GM10266 (cell line): ENCODE measurements around the gene GLP1R.

Experiments used
- DNase-seq: peaks from one replicate; pipeline ENCODE4 v3.0.0; 2012; ENCODE audit errors: extremely low spot score
- TF ChIP-seq, protein P1 (sequence below): IDR thresholded peaks from 2 replicates; pipeline ENCODE4 v1.5.1; 2012; ENCODE audit warnings: mild to moderate bottlenecking, low read depth; ENCODE audit not compliant: control insufficient read depth, insufficient read depth; ENCODE audit errors: missing control alignments

Gene GLP1R

DNA sequence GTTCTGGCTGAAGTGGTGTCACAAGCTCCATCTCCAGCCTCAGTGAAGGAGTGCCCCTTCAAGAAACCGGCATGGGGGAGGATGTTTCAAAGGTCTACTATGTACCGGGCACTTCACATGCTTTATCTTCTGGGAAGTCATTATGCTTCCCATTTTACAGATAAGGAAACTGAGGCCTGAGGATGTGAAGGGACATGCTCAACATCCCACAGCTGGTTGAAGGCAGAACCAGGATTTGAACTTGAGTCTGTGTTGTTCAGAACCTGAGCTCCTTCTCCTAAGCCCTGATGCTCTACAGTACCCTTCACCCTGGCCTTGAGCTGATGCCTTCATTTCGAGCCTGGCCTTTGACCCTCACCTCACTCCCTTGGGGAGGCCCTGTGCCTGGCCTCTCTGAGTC lies 13.0 kb downstream of the GLP1R start:
- TF ChIP-seq, protein P1, sequence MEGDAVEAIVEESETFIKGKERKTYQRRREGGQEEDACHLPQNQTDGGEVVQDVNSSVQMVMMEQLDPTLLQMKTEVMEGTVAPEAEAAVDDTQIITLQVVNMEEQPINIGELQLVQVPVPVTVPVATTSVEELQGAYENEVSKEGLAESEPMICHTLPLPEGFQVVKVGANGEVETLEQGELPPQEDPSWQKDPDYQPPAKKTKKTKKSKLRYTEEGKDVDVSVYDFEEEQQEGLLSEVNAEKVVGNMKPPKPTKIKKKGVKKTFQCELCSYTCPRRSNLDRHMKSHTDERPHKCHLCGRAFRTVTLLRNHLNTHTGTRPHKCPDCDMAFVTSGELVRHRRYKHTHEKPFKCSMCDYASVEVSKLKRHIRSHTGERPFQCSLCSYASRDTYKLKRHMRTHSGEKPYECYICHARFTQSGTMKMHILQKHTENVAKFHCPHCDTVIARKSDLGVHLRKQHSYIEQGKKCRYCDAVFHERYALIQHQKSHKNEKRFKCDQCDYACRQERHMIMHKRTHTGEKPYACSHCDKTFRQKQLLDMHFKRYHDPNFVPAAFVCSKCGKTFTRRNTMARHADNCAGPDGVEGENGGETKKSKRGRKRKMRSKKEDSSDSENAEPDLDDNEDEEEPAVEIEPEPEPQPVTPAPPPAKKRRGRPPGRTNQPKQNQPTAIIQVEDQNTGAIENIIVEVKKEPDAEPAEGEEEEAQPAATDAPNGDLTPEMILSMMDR = no peak
- DNase-seq = no peak

- DNase-seq = no peak
- TF ChIP-seq, protein P1 = no peak
Measured at GRCh38 chr6:39062014-39062740, 13.6 kb downstream of the GLP1R start.

DNA sequence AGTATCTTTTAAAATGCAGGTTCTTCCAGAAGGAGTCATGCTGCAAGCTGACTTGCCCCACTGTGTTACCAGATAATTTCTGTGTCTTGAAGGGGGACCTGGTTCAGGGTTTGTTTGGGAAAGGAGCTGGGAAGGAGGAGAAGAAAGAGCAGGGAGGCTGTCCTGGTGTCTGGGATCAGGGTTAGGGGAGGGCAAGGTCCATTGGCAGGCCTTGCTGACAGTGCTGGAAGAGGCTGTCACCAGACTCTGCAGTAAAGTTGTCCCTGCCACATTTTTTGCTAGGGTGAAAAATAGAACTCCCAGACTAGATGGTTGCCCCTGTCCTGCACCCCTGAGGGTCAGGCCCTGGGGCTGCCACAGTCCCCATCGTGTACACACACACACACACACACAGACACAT lies 14.9 kb downstream of the GLP1R start:
- TF ChIP-seq, protein P1 = no peak
- no peak for DNase-seq

DNA sequence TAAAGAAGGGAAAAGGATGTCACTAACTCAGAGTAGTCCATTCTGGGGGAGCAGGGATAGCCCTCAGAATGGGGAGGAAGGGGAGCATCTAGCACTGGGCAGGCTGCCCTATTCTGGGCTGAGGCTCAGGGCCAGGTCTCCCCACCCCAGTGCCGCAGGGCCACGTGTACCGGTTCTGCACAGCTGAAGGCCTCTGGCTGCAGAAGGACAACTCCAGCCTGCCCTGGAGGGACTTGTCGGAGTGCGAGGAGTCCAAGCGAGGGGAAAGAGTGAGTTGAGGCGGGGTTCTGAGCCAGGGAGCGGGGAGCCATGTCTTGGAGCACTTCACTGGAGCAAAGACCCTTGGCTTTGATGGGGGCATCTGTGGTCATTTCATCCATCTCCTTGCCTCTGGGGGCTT lies 17.0 kb downstream of the GLP1R start:
- TF ChIP-seq, protein P1 = no peak
- DNase-seq = no peak

- no peak for DNase-seq
- TF ChIP-seq, protein P1 = no peak
Measured at GRCh38 chr6:39068391-39068790, 19.8 kb downstream of the GLP1R start.

DNA sequence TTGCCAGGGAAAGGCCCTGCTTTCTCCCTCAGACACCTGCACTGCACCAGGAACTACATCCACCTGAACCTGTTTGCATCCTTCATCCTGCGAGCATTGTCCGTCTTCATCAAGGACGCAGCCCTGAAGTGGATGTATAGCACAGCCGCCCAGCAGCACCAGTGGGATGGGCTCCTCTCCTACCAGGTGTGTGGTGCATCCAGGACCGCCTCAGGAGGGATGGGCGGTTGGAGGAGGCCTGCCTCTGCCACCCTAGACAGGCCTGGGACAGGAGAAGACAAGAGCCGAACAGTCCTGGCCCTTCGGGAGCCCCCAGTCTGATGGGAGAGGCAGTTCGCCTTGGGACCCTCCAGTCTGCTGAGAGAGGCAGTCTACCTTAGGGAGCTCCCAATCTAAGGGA lies 24.2 kb downstream of the GLP1R start:
- TF ChIP-seq, protein P1 = no peak
- no peak for DNase-seq

DNA sequence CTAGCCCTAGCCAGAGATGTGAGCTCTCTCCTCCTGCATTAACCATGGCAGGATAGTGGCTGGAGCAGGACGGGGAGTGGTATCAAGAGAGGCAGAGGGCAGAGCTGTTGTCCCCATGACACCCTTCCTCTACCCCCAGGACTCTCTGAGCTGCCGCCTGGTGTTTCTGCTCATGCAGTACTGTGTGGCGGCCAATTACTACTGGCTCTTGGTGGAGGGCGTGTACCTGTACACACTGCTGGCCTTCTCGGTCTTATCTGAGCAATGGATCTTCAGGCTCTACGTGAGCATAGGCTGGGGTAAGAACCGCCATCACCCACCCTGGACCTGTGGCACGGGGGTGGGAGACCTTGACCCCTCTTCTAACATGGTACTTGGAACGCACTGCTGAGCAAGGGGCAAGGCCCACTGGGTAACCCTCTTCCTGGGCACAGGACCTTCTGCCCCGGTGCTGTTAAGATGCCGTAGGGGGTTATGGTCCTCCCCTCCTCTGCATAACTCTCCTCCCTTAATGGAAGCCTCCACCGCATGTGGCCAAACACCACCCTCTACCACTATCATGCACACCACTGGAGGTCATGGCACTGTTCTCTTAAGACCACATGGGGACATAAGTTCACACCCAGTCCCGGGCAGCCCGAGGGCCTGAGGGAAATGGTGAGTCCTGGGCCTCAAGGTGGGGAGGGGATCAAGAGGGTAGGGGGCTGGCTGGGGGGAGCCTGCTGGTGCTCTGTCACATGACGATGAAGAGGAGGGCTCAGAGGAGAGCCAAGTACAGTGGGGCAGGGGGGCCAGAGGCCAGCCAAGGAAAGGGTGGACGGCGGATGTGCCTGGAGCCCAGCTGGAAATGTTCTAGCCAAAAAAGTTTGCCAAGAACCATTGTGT lies 25.1 kb downstream of the GLP1R start:
- TF ChIP-seq, protein P1 = no peak
- DNase-seq = no peak
